Measurements from ENCODE around the gene CDRT15. TPM values are rescaled to one million over a fixed set of nuclear protein-coding genes. Genes with fewer than 3 reads are reported as not detected.
"Not testable (repeated sequence)": the region's sequence is repeated elsewhere in the genome, so short reads cannot be mapped to it uniquely, and the experiment has no call there.

The CDRT15 gene
- polyA plus RNA-seq, 3 donors = not detected

DNA sequence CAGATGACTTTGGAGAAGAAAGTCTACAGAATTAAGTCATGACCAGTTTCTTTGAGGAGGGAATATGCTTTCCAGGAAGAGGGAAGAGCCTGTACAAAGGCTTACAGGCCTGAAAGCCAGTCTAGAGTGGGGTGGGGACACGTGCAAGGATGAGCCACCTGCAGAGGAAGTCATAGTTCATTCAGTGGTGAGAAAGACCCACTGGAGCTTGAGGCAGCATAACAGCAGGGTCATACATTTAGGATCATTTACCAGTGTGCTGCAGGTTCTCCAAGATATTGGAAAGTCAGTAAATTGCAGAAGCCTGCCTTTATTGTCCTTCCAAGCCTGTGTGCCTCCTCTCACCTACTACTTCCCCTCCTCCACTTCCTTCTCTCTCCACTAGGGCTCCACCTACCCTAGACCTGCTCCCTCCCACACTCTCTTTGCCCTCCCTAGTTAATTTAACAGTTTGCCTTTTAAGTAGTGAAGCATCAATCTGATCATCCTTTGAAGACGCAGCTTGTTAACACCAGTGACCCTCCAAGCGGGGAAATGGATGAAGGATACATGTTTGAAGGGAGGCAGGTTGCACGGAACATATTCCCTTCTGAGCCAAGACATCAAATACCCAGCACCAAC lies 40.2 kb downstream of the CDRT15 start:
- 80 to 88% (median 81%) methylated on average over 4 of the region's 4 CpGs for WGBS, 3 donors
- H3K27ac ChIP-seq (ENCODE audit: low read depth, low read length) = no peak overlapping the region

DNA sequence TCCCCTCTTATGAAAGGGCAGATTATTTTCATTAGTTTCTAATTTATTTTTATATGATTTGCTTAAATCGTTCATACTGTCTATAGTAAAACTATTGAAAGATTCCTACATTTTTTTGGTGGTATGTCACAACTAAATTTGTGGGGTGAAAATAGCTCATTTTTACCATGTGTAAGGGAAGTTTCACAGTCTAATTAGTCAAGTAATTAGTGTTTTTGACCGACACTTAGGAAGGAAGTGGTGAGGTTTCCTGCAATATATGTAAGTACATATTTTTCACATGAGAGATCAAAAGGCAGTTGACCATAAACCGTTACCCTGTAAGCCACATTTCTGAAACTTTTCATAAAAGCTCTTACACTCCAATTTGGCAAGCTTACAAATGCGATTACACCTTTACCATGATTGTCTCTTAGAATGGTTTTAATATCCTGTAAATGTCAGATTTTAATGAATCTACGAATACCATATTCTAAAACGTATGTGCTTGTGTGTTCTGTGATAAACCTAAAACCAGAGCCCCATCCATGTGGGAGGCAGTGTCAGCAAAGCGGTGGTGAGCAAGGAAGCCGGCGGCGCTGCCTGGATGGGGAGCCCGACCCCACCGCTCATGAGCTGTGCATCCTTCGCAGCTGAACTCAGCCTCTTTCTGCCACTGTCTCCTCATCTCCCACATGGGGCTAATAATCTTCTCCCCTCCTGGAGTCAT lies 43.9 kb downstream of the CDRT15 start:
- WGBS, 3 donors = 53 to 86% (median 59%) methylated on average over 12 of the region's 13 CpGs
- not testable (repeated sequence) for H3K27ac ChIP-seq (ENCODE audit: low read depth, low read length)

DNA sequence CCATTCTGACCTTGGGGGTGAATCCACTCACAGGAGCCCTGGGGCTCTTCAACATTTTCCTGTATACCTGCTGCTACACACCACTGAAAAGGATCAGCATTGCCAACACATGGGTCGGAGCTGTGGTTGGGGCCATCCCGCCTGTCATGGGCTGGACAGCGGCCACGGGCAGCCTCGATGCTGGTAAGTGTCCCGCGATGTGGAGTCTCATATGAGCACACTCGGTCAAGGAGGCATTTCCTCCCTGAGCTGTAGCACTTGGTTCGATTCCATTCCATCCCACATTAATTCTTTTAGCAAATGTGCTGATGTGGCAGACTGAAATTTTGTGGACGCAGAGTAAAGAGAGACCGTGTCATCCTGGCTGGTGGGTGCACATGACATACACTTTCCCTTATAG lies 44.6 kb downstream of the CDRT15 start:
- 71 to 80% (median 76%) methylated on average over 10 of the region's 11 CpGs for WGBS, 3 donors
- not testable (repeated sequence) for H3K27ac ChIP-seq (ENCODE audit: low read depth, low read length)

DNA sequence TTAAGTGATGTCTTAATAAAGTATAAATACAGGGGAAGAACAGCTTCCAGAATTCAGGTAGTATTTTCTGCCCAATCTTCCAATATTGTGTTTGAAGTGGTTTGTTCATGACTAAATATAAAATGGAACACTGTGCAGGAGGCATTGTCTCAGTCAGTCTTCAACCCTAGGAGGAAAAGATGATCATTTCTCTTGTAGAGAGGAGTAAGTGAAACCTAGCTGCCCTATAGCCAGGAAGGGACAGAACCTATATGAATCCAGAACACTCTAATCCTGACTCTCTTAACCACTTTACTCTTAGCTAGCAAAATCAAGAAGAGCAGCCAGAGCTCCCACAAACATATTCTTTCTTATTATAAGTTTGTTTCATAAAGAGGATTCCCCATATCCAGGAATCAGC lies 45.2 kb downstream of the CDRT15 start:
- H3K27ac ChIP-seq (ENCODE audit: low read depth, low read length) = not testable (repeated sequence)

DNA sequence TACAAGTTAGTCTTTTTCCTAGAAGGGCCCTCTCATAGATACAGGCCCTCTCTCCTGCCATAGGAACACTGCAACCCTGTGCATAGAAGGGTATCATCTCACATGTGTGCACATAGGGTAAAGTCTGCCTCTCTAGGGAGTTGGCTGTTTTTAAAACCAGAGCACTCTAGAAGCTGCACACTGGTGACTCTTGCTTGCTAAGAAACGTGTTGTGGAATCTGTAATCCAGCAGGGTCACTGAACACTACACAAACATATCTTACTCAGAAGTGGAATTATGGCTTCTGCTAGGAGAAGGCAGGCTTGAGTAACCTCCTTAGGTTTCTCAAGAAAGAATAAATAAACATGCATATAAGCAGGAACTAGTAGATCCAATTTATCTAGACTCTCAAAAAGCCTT lies 45.9 kb downstream of the CDRT15 start:
- 71 to 93% (median 83%) methylated on average over 1 of the region's 1 CpG for WGBS, 3 donors
- not testable (repeated sequence) for H3K27ac ChIP-seq (ENCODE audit: low read depth, low read length)

DNA sequence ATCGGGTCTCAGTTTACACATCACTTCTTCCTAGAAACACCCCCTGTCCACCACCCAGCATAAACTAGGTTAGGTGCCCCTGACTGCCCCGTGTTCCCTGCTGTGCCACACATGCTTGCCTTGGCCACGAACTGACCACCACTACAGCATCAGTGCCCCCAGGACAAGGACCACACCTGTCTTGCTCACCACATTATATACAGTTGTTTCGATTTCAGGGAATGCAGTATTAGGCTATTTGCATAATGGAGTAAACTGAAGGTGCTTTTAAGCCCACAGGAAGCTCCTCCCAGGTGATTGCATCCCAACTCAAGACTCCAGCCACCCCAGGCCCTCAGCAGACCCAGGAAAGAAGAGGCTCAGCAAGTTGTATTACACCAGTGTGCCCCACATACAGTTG lies 50.2 kb downstream of the CDRT15 start:
- 94 to 100% (median 95%) methylated on average over 1 to 2 of the region's 4 CpGs for WGBS, 3 donors
- H3K27ac ChIP-seq (ENCODE audit: low read depth, low read length) = not testable (repeated sequence)

Other genes with a start within 250 kb of the CDRT15 start
- gene COX10, start 167.4 kb downstream of the CDRT15 start, polyA plus RNA-seq = 10 to 100 TPM in 1 of 3 donors, 1 to 10 TPM in 2; 4.0 to 17.5 (median 8.8) TPM
- under 1 TPM; 0.39 to 0.95 (median 0.67) TPM for gene HS3ST3B1, start 64.2 kb upstream of the CDRT15 start, polyA plus RNA-seq

Data from adipose tissue (tissue), 3 donors.